ENCODE results near the gene SLC17A6.

The SLC17A6 gene

DNA sequence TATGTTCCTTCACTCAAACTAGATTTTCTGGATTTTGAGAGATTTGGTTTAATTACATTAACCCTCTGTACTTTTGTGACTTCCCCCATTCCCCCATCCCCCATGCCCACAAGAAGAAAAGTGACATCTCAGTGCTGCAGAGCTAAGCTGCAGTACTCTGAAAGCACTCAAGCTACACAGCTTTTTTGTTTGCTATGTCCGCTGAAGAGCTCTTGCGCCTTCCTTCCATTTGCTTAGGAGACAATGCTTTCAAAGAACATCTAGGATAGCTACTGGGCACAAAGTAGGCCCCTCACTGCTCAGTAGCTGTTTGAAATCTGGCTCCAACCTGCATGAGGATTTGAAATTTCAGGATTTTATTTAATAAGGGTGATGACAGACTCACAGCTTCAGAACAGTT is 69.7 kb downstream of the SLC17A6 start:
- no peak for TF ChIP-seq SIN3A (IDR thresholded peaks at IDR 0.05; ENCODE audit: borderline replicate concordance, insufficient read depth, low read length)
- TF ChIP-seq TAF1 (IDR thresholded peaks at IDR 0.05; ENCODE audit: borderline replicate concordance, insufficient read depth, low read length): no peak
- TF ChIP-seq, protein P1, sequence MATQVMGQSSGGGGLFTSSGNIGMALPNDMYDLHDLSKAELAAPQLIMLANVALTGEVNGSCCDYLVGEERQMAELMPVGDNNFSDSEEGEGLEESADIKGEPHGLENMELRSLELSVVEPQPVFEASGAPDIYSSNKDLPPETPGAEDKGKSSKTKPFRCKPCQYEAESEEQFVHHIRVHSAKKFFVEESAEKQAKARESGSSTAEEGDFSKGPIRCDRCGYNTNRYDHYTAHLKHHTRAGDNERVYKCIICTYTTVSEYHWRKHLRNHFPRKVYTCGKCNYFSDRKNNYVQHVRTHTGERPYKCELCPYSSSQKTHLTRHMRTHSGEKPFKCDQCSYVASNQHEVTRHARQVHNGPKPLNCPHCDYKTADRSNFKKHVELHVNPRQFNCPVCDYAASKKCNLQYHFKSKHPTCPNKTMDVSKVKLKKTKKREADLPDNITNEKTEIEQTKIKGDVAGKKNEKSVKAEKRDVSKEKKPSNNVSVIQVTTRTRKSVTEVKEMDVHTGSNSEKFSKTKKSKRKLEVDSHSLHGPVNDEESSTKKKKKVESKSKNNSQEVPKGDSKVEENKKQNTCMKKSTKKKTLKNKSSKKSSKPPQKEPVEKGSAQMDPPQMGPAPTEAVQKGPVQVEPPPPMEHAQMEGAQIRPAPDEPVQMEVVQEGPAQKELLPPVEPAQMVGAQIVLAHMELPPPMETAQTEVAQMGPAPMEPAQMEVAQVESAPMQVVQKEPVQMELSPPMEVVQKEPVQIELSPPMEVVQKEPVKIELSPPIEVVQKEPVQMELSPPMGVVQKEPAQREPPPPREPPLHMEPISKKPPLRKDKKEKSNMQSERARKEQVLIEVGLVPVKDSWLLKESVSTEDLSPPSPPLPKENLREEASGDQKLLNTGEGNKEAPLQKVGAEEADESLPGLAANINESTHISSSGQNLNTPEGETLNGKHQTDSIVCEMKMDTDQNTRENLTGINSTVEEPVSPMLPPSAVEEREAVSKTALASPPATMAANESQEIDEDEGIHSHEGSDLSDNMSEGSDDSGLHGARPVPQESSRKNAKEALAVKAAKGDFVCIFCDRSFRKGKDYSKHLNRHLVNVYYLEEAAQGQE (IDR thresholded peaks at IDR 0.05; ENCODE audit: insufficient read depth in 1 of 2, low read depth in 2 of 2, low read length in 2 of 2): no peak
- TF ChIP-seq POLR2AphosphoS5 (IDR thresholded peaks at IDR 0.05; ENCODE audit: low read depth, low read length): no peak
- no peak for TF ChIP-seq FOXP2 (optimal IDR thresholded peaks at IDR 0.05; ENCODE audit: borderline replicate concordance, extremely low read depth, extremely low read length, insufficient read depth)

DNA sequence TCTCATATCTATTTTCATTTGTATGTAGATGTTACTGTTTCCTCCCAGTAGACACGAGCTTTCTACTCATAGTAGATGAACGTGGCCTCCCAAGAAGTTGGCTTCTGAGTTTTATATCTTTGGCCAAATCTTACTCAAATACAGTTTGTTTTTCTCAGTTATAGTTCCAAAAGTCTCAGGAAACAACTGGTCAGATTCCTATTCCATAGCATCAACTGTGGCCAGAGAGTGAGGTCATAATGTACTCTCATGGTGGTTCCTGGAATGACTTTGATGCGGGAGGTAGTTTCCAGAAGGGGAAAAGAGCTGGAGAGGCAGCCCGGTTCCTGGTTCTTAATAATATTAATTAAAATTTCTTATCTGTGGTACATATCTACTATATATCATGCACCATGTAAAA is 77.3 kb downstream of the SLC17A6 start:
- TF ChIP-seq, protein P1 (IDR thresholded peaks at IDR 0.05; ENCODE audit: insufficient read depth in 1 of 2, low read depth in 2 of 2, low read length in 2 of 2): no peak
- TF ChIP-seq FOXP2 (optimal IDR thresholded peaks at IDR 0.05; ENCODE audit: borderline replicate concordance, extremely low read depth, extremely low read length, insufficient read depth) (no peak), TAF1 (IDR thresholded peaks at IDR 0.05; ENCODE audit: borderline replicate concordance, insufficient read depth, low read length) (no peak), POLR2AphosphoS5 (IDR thresholded peaks at IDR 0.05; ENCODE audit: low read depth, low read length) (no peak), SIN3A (IDR thresholded peaks at IDR 0.05; ENCODE audit: borderline replicate concordance, insufficient read depth, low read length) (no peak)

DNA sequence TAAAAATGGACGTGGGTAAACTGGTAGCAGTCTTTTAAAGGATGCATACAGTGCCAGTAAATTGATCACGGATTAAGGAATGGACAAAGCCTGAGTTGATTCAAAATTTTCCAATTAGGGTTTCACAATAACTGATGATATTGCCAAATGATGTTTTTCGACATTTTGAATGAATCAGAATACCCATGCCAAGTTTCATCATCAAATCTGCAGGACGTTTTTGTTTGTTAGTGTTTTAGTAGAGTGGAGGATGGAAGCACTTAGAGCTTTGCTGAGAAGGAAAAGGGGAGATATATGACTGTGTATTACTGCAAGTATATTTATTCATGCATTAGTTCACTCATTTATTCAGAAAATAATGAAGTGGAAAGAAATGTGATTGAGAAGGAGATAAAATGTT is 78.3 kb downstream of the SLC17A6 start:
- TF ChIP-seq SIN3A (IDR thresholded peaks at IDR 0.05; ENCODE audit: borderline replicate concordance, insufficient read depth, low read length) (no peak), POLR2AphosphoS5 (IDR thresholded peaks at IDR 0.05; ENCODE audit: low read depth, low read length) (no peak), FOXP2 (optimal IDR thresholded peaks at IDR 0.05; ENCODE audit: borderline replicate concordance, extremely low read depth, extremely low read length, insufficient read depth) (no peak), TAF1 (IDR thresholded peaks at IDR 0.05; ENCODE audit: borderline replicate concordance, insufficient read depth, low read length) (no peak)
- TF ChIP-seq, protein P1 (IDR thresholded peaks at IDR 0.05; ENCODE audit: insufficient read depth in 1 of 2, low read depth in 2 of 2, low read length in 2 of 2): no peak

DNA sequence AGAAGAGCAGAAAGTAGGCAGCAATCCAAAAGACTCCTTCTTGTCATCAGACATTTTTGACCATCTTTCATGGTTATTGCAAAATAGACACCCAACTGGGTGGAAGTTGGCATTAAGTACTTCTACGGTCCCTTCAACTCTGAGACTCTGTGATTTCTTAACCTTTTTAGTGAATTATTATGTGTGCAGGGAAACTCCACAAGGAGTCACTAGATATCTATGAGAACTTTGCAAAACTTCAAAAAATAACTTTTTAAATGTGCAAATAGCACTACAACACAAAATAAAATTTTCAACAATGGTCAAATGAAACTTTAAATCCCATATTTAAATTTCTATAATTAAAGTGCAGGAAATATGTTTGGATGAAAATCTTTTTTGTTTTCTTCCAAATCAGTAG is 88.7 kb downstream of the SLC17A6 start:
- no peak for TF ChIP-seq SIN3A (IDR thresholded peaks at IDR 0.05; ENCODE audit: borderline replicate concordance, insufficient read depth, low read length)
- no peak for TF ChIP-seq POLR2AphosphoS5 (IDR thresholded peaks at IDR 0.05; ENCODE audit: low read depth, low read length)
- TF ChIP-seq TAF1 (IDR thresholded peaks at IDR 0.05; ENCODE audit: borderline replicate concordance, insufficient read depth, low read length): no peak
- TF ChIP-seq, protein P1 (IDR thresholded peaks at IDR 0.05; ENCODE audit: insufficient read depth in 1 of 2, low read depth in 2 of 2, low read length in 2 of 2): no peak
- no peak for TF ChIP-seq FOXP2 (optimal IDR thresholded peaks at IDR 0.05; ENCODE audit: borderline replicate concordance, extremely low read depth, extremely low read length, insufficient read depth)
